T-cell (primary cell): ENCODE results near the gene SSBP3. TPM values are rescaled to one million over a fixed set of nuclear protein-coding genes. Genes with fewer than 3 reads are reported as not detected.

Source experiments
- ATAC-seq, 4 experiments: fragments of 200-7000 bp in 3 of 4; fragments of 150-1000 bp in 1 of 4; cut with Tn5 transposase; replicated peaks in 1 of 4; 1 replicate in 3 of 4; 2 replicates in 1 of 4; pipeline ENCODE4 v1.10.0; 2021; ENCODE audit warnings: moderate library complexity in 3 of 4, mild to moderate bottlenecking in 2 of 4, moderate number of reproducible peaks in 1 of 4
- CTCF ChIA-PET, 2 donors: fragments of 300-600 bp; sonication (Branson Sonifier 250); formaldehyde crosslinking; loops; one replicate each; lab custom pipeline; 2022; ENCODE audit warnings: antibody characterized with exemption in 2 of 2; lab: Charles Lee
- POLR2A ChIA-PET, 2 donors: fragments of 300-600 bp; sonication (Branson Sonifier 250); formaldehyde crosslinking; loops; one replicate each; lab custom pipeline; 2022; ENCODE audit warnings: antibody characterized with exemption in 2 of 2; lab: Charles Lee
- DNase-seq, 35 experiments: peaks; one replicate each; pipeline versions ENCODE4 v3.0.0 to v3.0.0-alpha.2; 2013 to 2023
- H3K27ac ChIP-seq: one replicate; pipeline ENCODE4 v1.5.1; 2013; ENCODE audit warnings: low read length
- H3K27me3 ChIP-seq, 2 experiments: replicated peaks in 1 of 2; 1 replicate in 1 of 2; 2 replicates in 1 of 2; pipeline versions ENCODE4 v1.6.1 to v1.7.0; 2013; ENCODE audit warnings: low read length in 1 of 2, mixed read lengths in 1 of 2; ENCODE audit not compliant: control insufficient read depth in 2 of 2, insufficient read depth in 2 of 2; ENCODE audit errors: extremely low read depth in 1 of 2
- H3K36me3 ChIP-seq, 2 donors: 1 replicate in 1 of 2; 2 replicates in 1 of 2; pipeline versions ENCODE4 v1.6.1 to v1.7.0; 2013; ENCODE audit warnings: low read length in 1 of 2; ENCODE audit not compliant: control insufficient read depth in 2 of 2, insufficient read depth in 1 of 2; ENCODE audit errors: extremely low read depth in 1 of 2
- H3K4me1 ChIP-seq, 2 experiments: 1 replicate in 1 of 2; 2 replicates in 1 of 2; pipeline versions ENCODE4 v1.6.1 to v1.7.0; 2013; ENCODE audit warnings: low read length in 2 of 2, mixed read lengths in 1 of 2; ENCODE audit not compliant: insufficient read depth in 2 of 2, control insufficient read depth in 1 of 2; ENCODE audit errors: extremely low read depth in 1 of 2
- H3K4me3 ChIP-seq, 2 donors: 1 replicate in 1 of 2; 2 replicates in 1 of 2; pipeline versions ENCODE4 v1.5.1 to v1.7.0; 2013; ENCODE audit warnings: mild to moderate bottlenecking in 2 of 2, low read length in 1 of 2, moderate library complexity in 1 of 2; ENCODE audit not compliant: control insufficient read depth in 1 of 2; ENCODE audit errors: extremely low read depth in 1 of 2
- H3K9me3 ChIP-seq: 2 replicates; pipeline ENCODE4 v1.7.0; 2013
- H3K27ac Mint-ChIP-seq, 2 donors: one replicate each; pipeline ENCODE4 v1.8.0; 2020 to 2021; ENCODE audit warnings: mild to moderate bottlenecking in 2 of 2, mixed read lengths in 2 of 2
- H3K27me3 Mint-ChIP-seq, 2 donors: one replicate each; pipeline ENCODE4 v1.8.0; 2021 to 2022; ENCODE audit warnings: mixed read lengths in 2 of 2
- H3K36me3 Mint-ChIP-seq: one replicate; pipeline ENCODE4 v1.8.0; 2021; ENCODE audit warnings: mixed read lengths
- H3K4me1 Mint-ChIP-seq, 3 donors: one replicate each; pipeline ENCODE4 v1.8.0; 2020 to 2022; ENCODE audit warnings: mixed read lengths in 3 of 3, mild to moderate bottlenecking in 1 of 3
- H3K4me3 Mint-ChIP-seq, 3 donors: one replicate each; pipeline ENCODE4 v1.8.0; 2020 to 2022; ENCODE audit warnings: mild to moderate bottlenecking in 3 of 3, mixed read lengths in 3 of 3, moderate library complexity in 3 of 3
- H3K9me3 Mint-ChIP-seq, 3 donors: one replicate each; pipeline ENCODE4 v1.8.0; 2020 to 2022; ENCODE audit warnings: mixed read lengths in 3 of 3
- WGBS: methylation state at CpG from one replicate; pipeline ENCODE4 v1.1.5; 2013; ENCODE audit warnings: missing lambda C conversion rate; ENCODE audit not compliant: insufficient coverage; 5-methylcytosine and 5-hydroxymethylcytosine counted together
- total RNA-seq, 35 experiments: library from RNA in 6 of 35; stranded (reverse) in 6 of 35; fragments of 120-200 nt in 1 of 35; gene quantifications; one replicate each; pipeline versions ENCODE4 v1.2.1 to v1.2.4 and lab custom pipeline; 2013 to 2026

The SSBP3 gene
- total RNA-seq, 5 donors from 2014 or later (not counting 1 experiment from before 2014, with no cell fraction given), result 51.5 to 84.5 (median 69.2) TPM

GRCh38 chr1:54332781-54333585 lies 73.2 kb downstream of the SSBP3 start:
- Histone ChIP-seq H3K36me3 (peaks cover 9 to 25% of the 10 kb centered on the region in 2 donors), H3K27me3 (no peaks in the 10 kb centered on the region), H3K9me3 (no peaks in the 10 kb centered on the region), H3K4me1 (peaks cover 3 to 63% of the 10 kb centered on the region in 2 experiments), H3K27ac (no peak overlapping the region), H3K4me3 (no peak overlapping the region)
- ATAC-seq (no peak), DNase-seq (no peak)
- H3K27ac Mint-ChIP-seq, result no peak overlapping the region
- CTCF ChIA-PET, result no interaction called here
- no peaks in the 10 kb centered on the region for H3K9me3 Mint-ChIP-seq
- peaks cover 14% of the 10 kb centered on the region for H3K36me3 Mint-ChIP-seq
- H3K27me3 Mint-ChIP-seq, result no peaks in the 10 kb centered on the region
- WGBS, result 91% methylated on average over 16 of the region's 21 CpGs
- peaks cover 67 to 85% (median 73%) of the 10 kb centered on the region in 3 donors for H3K4me1 Mint-ChIP-seq
- POLR2A ChIA-PET, result no interaction called here
- no peak overlapping the region for H3K4me3 Mint-ChIP-seq

DNA sequence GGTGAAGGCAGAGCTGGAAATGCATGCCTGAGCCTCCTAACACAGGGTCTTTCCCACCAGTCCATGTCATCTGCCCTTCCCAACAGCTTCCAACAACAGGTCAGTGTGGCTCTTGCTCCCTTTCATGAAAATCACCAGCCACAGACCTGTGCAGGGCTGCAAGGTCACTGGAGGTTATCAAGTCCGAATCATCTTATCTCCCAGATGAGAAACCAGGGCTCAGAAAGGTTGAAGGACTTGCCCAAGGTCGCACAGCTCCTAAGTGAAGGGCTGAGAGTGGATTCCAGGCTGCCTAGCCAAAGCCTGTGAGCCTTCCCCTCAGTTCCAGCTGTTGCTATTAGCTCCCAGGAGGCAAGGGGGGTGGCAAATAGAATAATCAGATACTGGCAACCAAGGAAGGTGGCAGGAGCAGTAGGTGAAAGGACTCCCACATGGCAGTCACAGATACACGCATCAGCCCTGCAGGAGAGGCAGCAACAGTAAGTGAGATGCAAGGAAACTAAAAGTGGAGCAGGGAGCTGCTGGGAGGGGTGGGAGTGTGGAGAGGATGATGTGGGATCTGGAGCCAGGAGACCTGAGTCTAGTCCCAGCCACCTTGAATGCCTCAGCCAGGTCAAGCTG lies 74.2 kb downstream of the SSBP3 start:
- ChIA-PET CTCF (no interaction called here), POLR2A (no interaction called here)
- no peak for ATAC-seq
- Mint-ChIP-seq H3K4me1 (peaks cover 72 to 91% (median 77%) of the 10 kb centered on the region in 3 donors), H3K4me3 (no peak overlapping the region), H3K36me3 (peaks cover 12% of the 10 kb centered on the region), H3K27ac (peak overlapping the region in 1 of 2 donors; percentile 64), H3K9me3 (no peaks in the 10 kb centered on the region), H3K27me3 (no peaks in the 10 kb centered on the region)
- Histone ChIP-seq H3K4me3 (no peak overlapping the region), H3K36me3 (peaks cover 10 to 25% of the 10 kb centered on the region in 2 donors), H3K9me3 (no peaks in the 10 kb centered on the region), H3K27me3 (no peaks in the 10 kb centered on the region), H3K27ac (no peak overlapping the region), H3K4me1 (peaks cover 2 to 65% of the 10 kb centered on the region in 2 experiments)
- DNase-seq, result no peak
- WGBS, result 100% methylated on average over 1 of the region's 3 CpGs

DNA sequence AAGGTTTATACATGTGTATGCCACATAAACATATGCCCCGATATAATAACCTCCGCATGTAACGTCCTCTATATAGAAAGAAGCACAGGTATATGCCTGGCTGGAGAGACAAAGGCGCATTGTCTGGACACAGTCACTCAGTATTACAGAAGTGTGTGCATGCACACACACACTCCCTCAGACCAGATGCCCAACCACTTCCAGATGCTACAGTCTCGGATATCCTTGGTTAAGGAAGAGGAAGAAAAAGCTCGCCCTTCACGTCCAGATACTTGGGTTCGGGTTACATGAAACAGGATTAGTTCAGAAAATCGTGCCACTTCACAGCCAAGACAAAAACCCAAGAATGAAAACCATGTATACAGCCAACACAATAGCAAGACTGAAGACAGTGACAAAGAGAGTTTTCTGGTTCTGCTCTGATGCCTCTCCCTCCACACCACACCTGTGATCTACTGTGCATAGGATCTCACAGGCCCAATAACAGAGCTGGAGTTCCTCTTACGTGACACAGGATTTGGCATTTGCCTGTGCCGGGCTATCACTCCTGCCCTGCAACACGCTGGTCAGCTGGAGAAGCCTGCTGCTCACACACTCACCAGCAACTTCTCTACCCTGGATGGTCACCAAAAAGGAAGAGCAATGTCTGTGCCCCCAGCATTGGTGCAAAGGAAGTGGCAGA lies 75.0 kb downstream of the SSBP3 start:
- H3K27ac Mint-ChIP-seq, result peak overlapping the region in 1 of 2 donors; percentile 30
- H3K36me3 Mint-ChIP-seq, result peaks cover 7% of the 10 kb centered on the region
- ChIA-PET CTCF (no interaction called here), POLR2A (interaction anchor here in 1 of 2 donors (0.5 kb wide), 1 partner anchor 19 kb away, joined by 4 read pairs; no protein-coding TSS in a partner anchor)
- Histone ChIP-seq H3K4me3 (no peak overlapping the region), H3K27me3 (no peaks in the 10 kb centered on the region), H3K27ac (no peak overlapping the region), H3K9me3 (no peaks in the 10 kb centered on the region), H3K4me1 (peaks cover 2 to 64% of the 10 kb centered on the region in 2 experiments), H3K36me3 (peaks cover 10 to 20% of the 10 kb centered on the region in 2 donors)
- 90% methylated on average over 2 of the region's 12 CpGs for WGBS
- DNase-seq (no peak), ATAC-seq (no peak)
- H3K9me3 Mint-ChIP-seq, result no peaks in the 10 kb centered on the region
- peaks cover 71 to 90% (median 77%) of the 10 kb centered on the region in 3 donors for H3K4me1 Mint-ChIP-seq
- H3K27me3 Mint-ChIP-seq, result no peaks in the 10 kb centered on the region
- H3K4me3 Mint-ChIP-seq, result no peak overlapping the region

GRCh38 chr1:54329312-54330003 lies 76.7 kb downstream of the SSBP3 start:
- peaks cover 2% of the 10 kb centered on the region for H3K36me3 Mint-ChIP-seq
- no peaks in the 10 kb centered on the region for H3K27me3 ChIP-seq
- H3K9me3 Mint-ChIP-seq, result no peaks in the 10 kb centered on the region
- ChIA-PET POLR2A (no interaction called here), CTCF (no interaction called here)
- peaks cover 75 to 91% (median 78%) of the 10 kb centered on the region in 3 donors for H3K4me1 Mint-ChIP-seq
- H3K9me3 ChIP-seq, result no peaks in the 10 kb centered on the region
- no peak overlapping the region for H3K4me3 ChIP-seq
- H3K27me3 Mint-ChIP-seq, result no peaks in the 10 kb centered on the region
- H3K27ac Mint-ChIP-seq, result peak overlapping the region in 1 of 2 donors; percentile 28
- no CpG with 5 or more reads among the region's 5 CpGs for WGBS
- peaks cover 2 to 63% of the 10 kb centered on the region in 2 experiments for H3K4me1 ChIP-seq
- ATAC-seq (no peak), DNase-seq (no peak)
- peaks cover 5 to 12% of the 10 kb centered on the region in 2 donors for H3K36me3 ChIP-seq
- H3K27ac ChIP-seq, result no peak overlapping the region
- no peak overlapping the region for H3K4me3 Mint-ChIP-seq

GRCh38 chr1:54328066-54328636 lies 78.0 kb downstream of the SSBP3 start:
- Mint-ChIP-seq H3K36me3 (no peaks in the 10 kb centered on the region), H3K4me3 (no peak overlapping the region), H3K9me3 (no peaks in the 10 kb centered on the region), H3K27ac (no peak overlapping the region), H3K4me1 (peaks cover 78 to 94% (median 81%) of the 10 kb centered on the region in 3 donors), H3K27me3 (no peaks in the 10 kb centered on the region)
- 92% methylated on average over 12 of the region's 12 CpGs for WGBS
- Histone ChIP-seq H3K36me3 (peaks cover 7% of the 10 kb centered on the region in 2 donors), H3K27me3 (no peaks in the 10 kb centered on the region), H3K9me3 (no peaks in the 10 kb centered on the region), H3K27ac (no peak overlapping the region), H3K4me3 (no peak overlapping the region), H3K4me1 (peaks cover 3 to 67% of the 10 kb centered on the region in 2 experiments)
- no peak for DNase-seq
- POLR2A ChIA-PET, result no interaction called here
- CTCF ChIA-PET, result no interaction called here
- ATAC-seq, result no peak
